Skin epidermis (tissue), 12 donors: Measurements from ENCODE around the gene TVP23C.

Source experiments
- H3K27ac ChIP-seq, 21 experiments: fragments of 200-600 bp; sonication (generic) in 11 of 21; one replicate each; pipeline ENCODE4 v1.5.0; 2020; ENCODE audit warnings: mild to moderate bottlenecking in 3 of 21, inconsistent platforms in 2 of 21, moderate library complexity in 2 of 21
- H3K4me3 ChIP-seq, 7 experiments: fragments of 200-600 bp; sonication (generic) in 2 of 7; one replicate each; pipeline ENCODE4 v1.5.0; 2020; ENCODE audit warnings: inconsistent platforms in 2 of 7, mild to moderate bottlenecking in 2 of 7, moderate library complexity in 1 of 7

Gene TVP23C

DNA sequence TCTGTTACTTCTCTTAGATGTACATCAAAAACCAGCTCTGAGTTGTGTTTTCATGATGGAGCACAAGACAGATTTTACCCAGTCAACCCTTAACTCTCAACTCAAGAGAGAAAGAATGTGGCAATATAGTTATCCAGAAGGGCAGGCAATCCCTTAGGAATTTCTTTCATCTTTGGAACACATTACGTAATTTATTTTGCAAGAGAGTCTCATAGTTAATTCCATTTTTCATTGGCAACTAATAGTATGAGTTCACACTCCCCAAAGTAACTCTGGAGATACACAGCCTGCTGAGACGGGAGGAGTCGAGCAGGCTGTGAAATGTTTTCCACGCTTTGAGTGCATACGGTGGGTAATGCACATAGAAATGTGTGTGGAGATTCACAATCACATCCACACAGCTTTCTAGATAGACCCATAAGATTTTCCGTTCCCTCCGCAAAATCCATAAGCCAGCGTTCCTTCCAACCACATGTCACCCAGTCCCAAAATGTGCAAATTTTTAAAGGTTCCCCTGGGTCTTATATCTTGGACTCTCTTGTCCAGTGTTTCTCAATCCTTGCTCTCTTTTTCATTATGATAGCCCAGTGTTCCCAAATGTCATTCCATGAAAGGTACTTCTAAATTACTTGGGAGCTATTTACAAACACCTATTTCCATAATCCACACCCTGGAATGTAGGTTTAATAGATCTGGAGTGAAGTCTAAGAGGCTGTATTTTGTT is 87.5 kb downstream of the TVP23C start:
- Histone ChIP-seq H3K4me3 (no peak overlapping the region), H3K27ac (peak overlapping the region in 1 of 21 experiments; percentile 39)

DNA sequence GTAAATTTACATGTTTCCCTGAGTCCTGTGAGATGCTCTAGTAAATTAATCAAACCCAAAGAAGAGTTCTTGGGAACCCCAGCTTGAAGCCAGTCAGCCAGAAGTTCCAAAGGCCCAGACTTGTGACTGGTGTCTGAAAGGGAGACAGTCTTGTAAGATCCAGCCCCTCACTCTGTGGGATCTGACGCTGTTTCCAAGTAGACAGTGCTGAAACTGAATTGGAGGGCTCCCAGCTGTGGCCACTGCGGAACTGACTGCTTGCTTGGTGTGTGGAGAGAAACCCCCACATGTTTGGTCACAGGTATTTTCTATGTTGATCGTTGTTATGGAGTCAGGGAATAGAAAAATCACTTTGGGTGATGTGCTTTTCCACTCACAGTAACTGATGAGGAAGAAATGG is 90.4 kb downstream of the TVP23C start:
- H3K4me3 ChIP-seq = no peak overlapping the region
- H3K27ac ChIP-seq = no peak overlapping the region

GRCh38 chr17:15470536-15470935 is 92.7 kb downstream of the TVP23C start:
- no peak overlapping the region for H3K4me3 ChIP-seq
- no peak overlapping the region for H3K27ac ChIP-seq

DNA sequence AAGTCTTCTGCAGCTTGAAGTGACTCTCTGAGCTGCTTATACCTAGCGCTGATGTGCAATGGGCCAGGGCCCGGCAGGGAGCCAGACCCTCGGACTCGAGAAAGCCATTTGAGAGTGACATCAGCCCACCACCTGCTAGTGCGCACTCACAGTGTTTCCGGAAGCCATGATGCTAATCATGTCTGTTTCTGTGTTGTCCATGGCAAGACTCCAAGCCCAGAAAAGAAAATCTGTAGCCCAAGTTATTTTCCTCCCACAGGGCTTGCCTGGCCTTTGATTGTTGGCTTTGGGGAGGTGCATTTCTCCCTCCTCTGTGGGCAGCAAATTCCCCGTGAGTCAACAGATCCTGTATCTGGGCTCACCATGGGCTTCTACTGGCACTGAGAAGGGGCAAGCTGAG is 94.0 kb downstream of the TVP23C start:
- no peak overlapping the region for H3K4me3 ChIP-seq
- no peak overlapping the region for H3K27ac ChIP-seq

DNA sequence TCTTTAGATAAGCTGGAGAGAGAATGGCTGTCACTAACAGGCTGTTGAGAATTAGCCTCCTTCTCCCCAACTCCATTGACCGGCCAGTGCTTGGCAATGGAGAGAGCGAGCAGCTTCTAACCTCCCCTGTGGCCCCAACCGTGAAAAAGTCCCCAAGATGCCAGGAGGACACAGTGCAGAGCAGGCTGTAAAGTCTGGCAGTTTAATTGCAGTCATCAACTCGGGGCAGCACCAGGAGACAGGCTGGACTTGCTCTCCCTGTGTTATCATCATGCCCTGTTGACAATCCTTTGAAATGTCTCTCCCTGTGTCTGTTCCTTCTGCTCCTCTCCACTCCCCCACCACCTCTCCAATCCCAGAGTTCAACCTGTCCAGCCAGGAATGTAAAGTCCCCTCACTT is 95.2 kb downstream of the TVP23C start:
- no peak overlapping the region for H3K27ac ChIP-seq

DNA sequence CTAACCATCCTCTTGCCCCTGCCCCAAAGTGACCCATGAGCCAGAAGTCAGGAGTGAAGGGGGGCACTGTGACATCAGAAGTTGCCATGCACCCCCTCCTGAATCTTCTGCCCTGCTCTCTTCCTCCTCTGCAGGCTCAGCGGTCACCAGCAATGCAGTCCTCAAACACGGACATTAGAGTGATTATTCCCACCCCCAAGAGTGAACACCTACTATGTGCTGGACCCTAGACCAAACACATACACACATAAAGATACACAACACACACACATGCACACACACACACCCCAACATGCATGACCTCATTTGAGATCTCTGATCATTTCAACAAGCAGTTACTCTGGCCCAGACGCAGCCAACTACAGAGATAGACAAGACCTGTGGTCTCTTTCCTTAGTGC is 95.7 kb downstream of the TVP23C start, which contains the start of gene CDRT4:
Gene CDRT4, minus strand, starts transcription at position 30 of the 400 bp plus-strand sequence. CDS start 27,383 bp downstream, outside the sequence.
- no peak within 1 kb of the TSS for H3K27ac ChIP-seq
- H3K4me3 ChIP-seq = no peak within 1 kb of the TSS

More for the DNA sequence above, 95.2 kb downstream of the TVP23C start:
- H3K4me3 ChIP-seq = no peak overlapping the region

DNA sequence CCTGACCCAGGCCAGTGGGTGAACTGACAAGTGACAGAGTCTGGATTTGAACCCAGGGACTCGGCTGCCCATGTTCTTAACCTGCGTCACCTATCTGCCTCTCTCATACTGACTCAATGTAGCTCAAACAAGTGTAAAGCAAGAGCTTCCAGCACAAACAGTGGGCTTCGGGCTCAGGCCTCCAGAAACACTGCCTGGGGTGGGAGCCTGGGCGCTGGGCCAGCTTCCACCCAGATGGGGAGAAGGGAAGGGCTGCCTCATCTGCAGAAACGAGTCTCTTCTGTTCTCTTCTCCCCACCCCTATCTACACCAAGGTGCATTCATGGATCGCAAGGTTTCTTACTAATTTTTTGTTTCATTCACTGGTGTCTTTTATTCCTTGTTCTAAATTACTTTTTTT is 97.2 kb downstream of the TVP23C start:
- H3K27ac ChIP-seq = no peak overlapping the region
- H3K4me3 ChIP-seq = no peak overlapping the region

DNA sequence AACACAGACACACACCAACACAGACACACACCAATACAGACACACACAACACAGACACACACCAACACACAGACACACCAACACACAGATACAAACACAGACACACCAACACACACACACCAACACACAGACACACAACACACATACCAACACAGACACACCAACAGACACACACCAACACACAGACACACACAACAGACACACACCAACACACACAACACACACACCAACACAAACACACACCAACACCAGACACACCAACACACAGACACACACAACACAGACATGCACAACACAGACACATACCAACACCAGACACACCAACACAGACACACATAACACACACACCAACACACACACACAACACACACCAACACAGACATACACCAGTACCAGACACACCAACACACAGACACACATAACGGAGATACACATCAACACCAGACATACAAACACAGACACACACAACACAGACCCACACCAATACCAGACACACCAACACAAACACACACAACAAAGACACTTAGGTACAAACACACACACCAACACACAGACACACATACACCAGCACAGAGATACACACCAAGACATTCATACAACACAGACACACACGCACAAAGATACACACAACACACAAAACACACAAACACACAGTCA is 98.1 kb downstream of the TVP23C start:
- Histone ChIP-seq H3K27ac (no peak overlapping the region), H3K4me3 (no peak overlapping the region)

GRCh38 chr17:15464231-15464985 is 98.9 kb downstream of the TVP23C start:
- Histone ChIP-seq H3K27ac (peak overlapping the region in 3 of 21 experiments; percentile 47 to 68 (median 51)), H3K4me3 (no peak overlapping the region)

- peak overlapping the region in 5 of 21 experiments; percentile 15 to 68 (median 37) for H3K27ac ChIP-seq
- no peak overlapping the region for H3K4me3 ChIP-seq
These were observed 100.1 kb downstream of the TVP23C start for GRCh38 chr17:15462976-15463772.

DNA sequence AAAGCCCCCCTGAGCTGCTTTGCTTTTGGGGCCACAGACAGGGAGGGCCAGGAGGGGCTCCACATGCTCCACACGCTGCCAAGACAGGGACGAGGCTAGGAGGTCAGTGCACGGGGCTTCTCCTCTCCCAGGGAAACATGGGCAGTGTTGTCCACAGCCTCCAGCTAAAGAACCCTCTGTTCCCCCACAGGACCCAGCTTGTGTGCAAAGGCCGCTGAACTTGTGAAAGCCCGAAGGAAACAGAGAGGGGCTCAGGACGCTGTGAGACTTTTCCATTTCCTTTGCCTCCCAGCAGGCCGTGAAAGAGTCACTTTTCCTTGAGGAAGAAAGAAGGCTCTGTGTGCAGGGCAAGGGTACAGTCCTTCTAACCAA is 105.6 kb downstream of the TVP23C start:
- H3K27ac ChIP-seq = peak overlapping the region in 19 of 21 experiments; percentile 44 to 88 (median 70)
- no peak overlapping the region for H3K4me3 ChIP-seq

DNA sequence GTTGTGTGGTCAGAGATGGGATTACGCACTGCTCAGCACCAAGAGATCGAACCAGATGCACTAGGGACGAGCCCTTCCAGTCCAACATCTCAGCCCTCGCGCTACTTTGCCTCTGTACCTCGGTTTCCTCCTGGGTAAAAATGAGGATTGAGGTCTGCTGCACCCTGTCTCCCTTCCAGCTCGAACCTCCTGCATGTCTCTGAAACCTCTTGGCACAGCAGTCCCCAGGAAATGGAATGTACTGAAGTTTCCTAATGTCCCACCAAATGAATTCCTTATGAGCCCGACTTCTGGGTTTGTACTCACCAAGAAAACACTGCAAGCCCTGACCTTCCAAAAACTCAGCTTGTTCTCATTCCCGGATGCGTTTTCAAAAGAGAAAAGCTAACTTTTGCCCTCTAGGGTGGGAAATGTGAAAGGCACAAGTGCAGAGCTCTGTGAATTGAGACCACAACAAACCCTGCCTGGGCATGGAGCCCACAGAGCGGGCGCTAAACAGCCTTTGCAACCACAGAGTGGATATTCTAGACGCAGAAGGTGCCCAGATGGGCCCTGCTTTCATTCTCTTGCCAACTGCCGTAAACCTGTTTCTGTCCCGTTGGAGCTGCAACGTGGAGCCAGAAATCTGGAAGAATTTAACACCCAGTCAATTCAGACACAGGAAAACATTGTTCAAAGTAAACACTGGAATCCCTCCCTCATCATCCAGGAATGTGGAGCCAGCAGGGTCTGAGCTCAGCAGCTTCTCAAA is 106.1 kb downstream of the TVP23C start:
- H3K27ac ChIP-seq = peak overlapping the region in 19 of 21 experiments; percentile 23 to 88 (median 70)
- no peak overlapping the region for H3K4me3 ChIP-seq

DNA sequence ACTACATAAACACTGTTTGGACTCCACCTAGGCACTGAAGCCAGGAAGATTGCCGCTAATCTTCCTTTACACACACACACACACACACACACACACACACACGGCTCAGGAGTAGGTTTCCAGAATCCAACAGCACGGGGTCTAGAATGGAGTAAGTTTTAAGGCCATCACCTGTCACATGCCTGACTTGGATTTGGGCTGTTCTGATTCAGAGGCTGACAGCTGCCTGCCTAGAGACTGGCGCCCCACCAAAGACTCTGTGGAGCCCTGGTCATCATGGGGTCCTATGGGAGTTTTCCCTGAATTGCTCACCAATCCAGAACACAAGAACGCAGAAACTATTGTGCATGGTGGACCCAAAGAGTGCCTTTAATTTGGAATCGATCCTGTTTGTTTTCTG is 106.8 kb downstream of the TVP23C start:
- Histone ChIP-seq H3K27ac (peak overlapping the region in 17 of 21 experiments; percentile 16 to 88 (median 60)), H3K4me3 (no peak overlapping the region)

- Histone ChIP-seq H3K27ac (peak overlapping the region in 5 of 21 experiments; percentile 13 to 58 (median 36)), H3K4me3 (no peak overlapping the region)
These were observed 108.9 kb downstream of the TVP23C start for GRCh38 chr17:15454346-15454745.

- Histone ChIP-seq H3K4me3 (no peak overlapping the region), H3K27ac (peak overlapping the region in 9 of 21 experiments; percentile 5 to 58 (median 14))
These were observed 109.5 kb downstream of the TVP23C start for GRCh38 chr17:15453782-15454181.

- Histone ChIP-seq H3K27ac (peak overlapping the region in 8 of 21 experiments; percentile 5 to 64 (median 32)), H3K4me3 (no peak overlapping the region)
These were observed 110.0 kb downstream of the TVP23C start for GRCh38 chr17:15453246-15453645.

DNA sequence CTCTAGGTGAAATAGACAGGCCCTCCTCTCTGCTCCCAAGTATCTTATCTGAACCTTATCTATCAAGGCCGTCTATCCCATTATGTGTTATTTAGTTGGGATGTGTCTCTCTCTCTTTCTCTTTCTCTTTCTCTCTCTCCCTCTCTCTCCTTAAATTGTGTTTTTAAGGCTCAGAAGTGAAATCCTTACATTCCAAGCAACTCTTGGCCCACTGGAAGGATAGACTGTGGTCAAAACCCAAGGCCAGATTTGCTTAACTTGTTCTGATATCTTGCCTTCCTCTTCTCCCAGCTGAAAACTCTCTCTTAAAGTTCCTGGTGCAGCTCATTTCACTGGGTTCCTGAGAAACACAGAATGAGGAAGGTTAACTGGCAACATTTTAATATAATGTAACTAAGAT is 110.5 kb downstream of the TVP23C start:
- H3K27ac ChIP-seq = peak overlapping the region in 9 of 21 experiments; percentile 9 to 64 (median 45)

More for the DNA sequence above, 110.5 kb downstream of the TVP23C start:
- no peak overlapping the region for H3K4me3 ChIP-seq
